Spleen (tissue), 7 donors: Measurements from ENCODE around the gene DBT.

ENCODE experiments used
- CTCF ChIP-seq, 11 experiments: fragments of 200-600 bp in 7 of 11; fragments of 450-650 bp in 4 of 11; sonication (generic) in 4 of 11; IDR thresholded peaks in 8 of 11; conservative IDR thresholded peaks in 3 of 11; 1 replicate in 7 of 11; 2 replicates in 4 of 11; pipeline versions ENCODE4 v1.4.0 to v1.8.0; 2016 to 2021; ENCODE audit warnings: antibody characterized with exemption in 11 of 11, inconsistent platforms in 4 of 11, mild to moderate bottlenecking in 1 of 11
- POLR2A ChIP-seq, 3 donors: fragments of 450-650 bp; IDR thresholded peaks; one replicate each; pipeline ENCODE4 v1.5.1; 2017; ENCODE audit warnings: antibody characterized with exemption in 3 of 3, mild to moderate bottlenecking in 1 of 3
- POLR2AphosphoS5 ChIP-seq, 3 donors: sonication (generic); formaldehyde crosslinking; IDR thresholded peaks; one replicate each; pipeline ENCODE4 v1.5.1; 2017; ENCODE audit warnings: antibody characterized with exemption in 3 of 3
- donor health status: DM: no; HTN: no; CAD: no; lungs with moderate emphysema.
- donor health status: DM: no; HTN: no; CAD: no.
- donor health status: DM: no; HTN: no; CAD: no.

- TF ChIP-seq CTCF (IDR thresholded peaks at IDR 0.05 in 8 of 11, conservative IDR thresholded peaks at IDR 0.05 in 3 of 11): no peak
- TF ChIP-seq POLR2A (IDR thresholded peaks at IDR 0.05): no peak
- no peak for TF ChIP-seq POLR2AphosphoS5 (IDR thresholded peaks at IDR 0.05)
Observed at GRCh38 chr1:100250807-100251206, 1.2 kb upstream of the DBT start.
